Caco-2 (cell line): ENCODE results near the gene HASPIN. TPM values are rescaled to one million over a fixed set of nuclear protein-coding genes. Genes with fewer than 3 reads are reported as not detected.

Experiments
- BruUV-seq: library from RNA; stranded (reverse); fragments of 400-500 nt; replicated peaks from 2 replicates; lab custom pipeline; 2021; lab: Mats Ljungman, UMichigan
- CTCF ChIA-PET: fragments of 300-600 bp; sonication (Branson Sonifier 250); formaldehyde crosslinking; loops from one replicate; lab custom pipeline; 2022; ENCODE audit warnings: antibody characterized with exemption; lab: Charles Lee
- POLR2A ChIA-PET: fragments of 300-600 bp; sonication (Branson Sonifier 250); formaldehyde crosslinking; loops from one replicate; lab custom pipeline; 2022; ENCODE audit warnings: antibody characterized with exemption; lab: Charles Lee
- DNase-seq, 2 experiments: peaks; one replicate each; pipeline versions ENCODE4 v3.0.0 to v3.0.0-alpha.2; 2020 to 2022
- H3K27me3 ChIP-seq: replicated peaks from 2 replicates; pipeline ENCODE4 v1.6.0; 2011; ENCODE audit warnings: low read length; ENCODE audit not compliant: control insufficient read depth, insufficient read depth
- H3K36me3 ChIP-seq: 2 replicates; pipeline ENCODE4 v1.5.1; 2011; ENCODE audit warnings: low read length; ENCODE audit not compliant: control insufficient read depth, insufficient read depth
- H3K4me1 ChIP-seq: fragments of 250-450 bp; sonication (Bioruptor Pico); 2 replicates; pipeline ENCODE4 v1.5.1; 2020; ENCODE audit warnings: mild to moderate bottlenecking
- H3K4me3 ChIP-seq: 2 replicates; pipeline ENCODE4 v1.5.1; 2011; ENCODE audit warnings: low read depth, mild to moderate bottlenecking, control low read depth, low read length
- H3K9me3 ChIP-seq: fragments of 250-450 bp; sonication (Bioruptor Pico); 2 replicates; pipeline ENCODE4 v1.5.1; 2020; ENCODE audit warnings: mild to moderate bottlenecking, moderate library complexity
- H3K27ac Mint-ChIP-seq: one replicate; pipeline ENCODE4 v1.8.0; 2022; ENCODE audit warnings: mixed read lengths; ENCODE audit not compliant: unreplicated experiment
- H3K27me3 Mint-ChIP-seq: one replicate; pipeline ENCODE4 v1.8.0; 2022; ENCODE audit warnings: mixed read lengths; ENCODE audit not compliant: insufficient read depth, unreplicated experiment
- H3K36me3 Mint-ChIP-seq: one replicate; pipeline ENCODE4 v1.8.0; 2022; ENCODE audit warnings: mild to moderate bottlenecking, mixed read lengths; ENCODE audit not compliant: insufficient read depth, unreplicated experiment
- H3K4me1 Mint-ChIP-seq: one replicate; pipeline ENCODE4 v1.8.0; 2022; ENCODE audit warnings: low read depth, mixed read lengths; ENCODE audit not compliant: unreplicated experiment
- H3K4me3 Mint-ChIP-seq: one replicate; pipeline ENCODE4 v1.8.0; 2022; ENCODE audit warnings: mild to moderate bottlenecking, moderate library complexity, mixed read lengths; ENCODE audit not compliant: unreplicated experiment
- H3K9me3 Mint-ChIP-seq: one replicate; pipeline ENCODE4 v1.8.0; 2022; ENCODE audit warnings: mixed read lengths; ENCODE audit not compliant: unreplicated experiment
- intact Hi-C: fragments of 100-400 bp; cut with micrococcal nuclease; formaldehyde crosslinking; loops from one replicate; pipeline ENCODE4 v1.10.0; 2022; ENCODE audit not compliant: unreplicated experiment
- total RNA-seq: library from RNA; stranded (reverse); gene quantifications from 2 replicates; pipeline ENCODE4 v1.2.3, GENCODE V29; 2022
- TF ChIP-seq, protein P1 (sequence below), 2 experiments: fragments of 200-600 bp in 1 of 2; IDR thresholded peaks; 1 replicate in 1 of 2; 2 replicates in 1 of 2; pipeline versions ENCODE4 v1.5.1 to v1.8.0; 2011 to 2022; ENCODE audit warnings: antibody characterized with exemption in 1 of 2, control low read depth in 1 of 2, inconsistent platforms in 1 of 2, low read depth in 1 of 2, low read length in 1 of 2, mild to moderate bottlenecking in 1 of 2, moderate library complexity in 1 of 2; ENCODE audit not compliant: insufficient read depth in 1 of 2, severe bottlenecking in 1 of 2, unreplicated experiment in 1 of 2

The HASPIN gene
- total RNA-seq, 1 experiment from 2014 or later, result 9.5 TPM

DNA sequence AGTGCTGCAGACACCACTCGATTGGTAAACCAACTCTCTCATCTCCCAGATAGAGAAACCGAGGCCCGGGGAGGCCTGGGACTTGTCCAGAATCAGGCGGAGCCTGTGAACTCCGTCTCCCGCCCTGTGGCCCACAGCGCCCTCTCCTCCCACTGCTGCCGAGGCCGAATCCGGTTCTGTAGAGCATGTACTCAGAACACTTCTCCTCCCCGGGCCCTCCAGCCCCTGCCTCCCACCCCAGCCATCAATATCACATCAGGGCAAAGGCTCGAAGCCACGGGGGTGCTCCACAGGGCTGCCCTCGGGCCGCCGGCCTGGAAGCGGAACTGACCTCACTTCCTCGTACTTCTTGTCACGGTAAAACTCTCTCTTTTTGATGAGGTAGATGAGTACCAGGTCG, 42.1 kb upstream of the HASPIN start:
- no peaks in the 10 kb centered on the region for H3K27me3 Mint-ChIP-seq
- no peaks in the 10 kb centered on the region for H3K9me3 ChIP-seq
- no peaks in the 10 kb centered on the region for H3K36me3 Mint-ChIP-seq
- H3K4me1 ChIP-seq, result no peaks in the 10 kb centered on the region
- ChIA-PET POLR2A (no interaction called here), CTCF (no interaction called here)
- no peak overlapping the region for H3K4me3 Mint-ChIP-seq
- no peaks in the 10 kb centered on the region for H3K27me3 ChIP-seq
- no peaks in the 10 kb centered on the region for H3K4me1 Mint-ChIP-seq
- no TSS peak for BruUV-seq
- TF ChIP-seq, protein P1, sequence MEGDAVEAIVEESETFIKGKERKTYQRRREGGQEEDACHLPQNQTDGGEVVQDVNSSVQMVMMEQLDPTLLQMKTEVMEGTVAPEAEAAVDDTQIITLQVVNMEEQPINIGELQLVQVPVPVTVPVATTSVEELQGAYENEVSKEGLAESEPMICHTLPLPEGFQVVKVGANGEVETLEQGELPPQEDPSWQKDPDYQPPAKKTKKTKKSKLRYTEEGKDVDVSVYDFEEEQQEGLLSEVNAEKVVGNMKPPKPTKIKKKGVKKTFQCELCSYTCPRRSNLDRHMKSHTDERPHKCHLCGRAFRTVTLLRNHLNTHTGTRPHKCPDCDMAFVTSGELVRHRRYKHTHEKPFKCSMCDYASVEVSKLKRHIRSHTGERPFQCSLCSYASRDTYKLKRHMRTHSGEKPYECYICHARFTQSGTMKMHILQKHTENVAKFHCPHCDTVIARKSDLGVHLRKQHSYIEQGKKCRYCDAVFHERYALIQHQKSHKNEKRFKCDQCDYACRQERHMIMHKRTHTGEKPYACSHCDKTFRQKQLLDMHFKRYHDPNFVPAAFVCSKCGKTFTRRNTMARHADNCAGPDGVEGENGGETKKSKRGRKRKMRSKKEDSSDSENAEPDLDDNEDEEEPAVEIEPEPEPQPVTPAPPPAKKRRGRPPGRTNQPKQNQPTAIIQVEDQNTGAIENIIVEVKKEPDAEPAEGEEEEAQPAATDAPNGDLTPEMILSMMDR (IDR thresholded peaks at IDR 0.05; ENCODE audit: insufficient read depth in 1 of 2, low read depth in 1 of 2, low read length in 1 of 2, severe bottlenecking in 1 of 2, unreplicated experiment in 1 of 2), result no peak
- no peak overlapping the region for H3K4me3 ChIP-seq
- intact Hi-C loops, result no loop called here
- H3K9me3 Mint-ChIP-seq, result no peaks in the 10 kb centered on the region
- no peak for DNase-seq
- no peaks in the 10 kb centered on the region for H3K36me3 ChIP-seq
- no peak overlapping the region for H3K27ac Mint-ChIP-seq

DNA sequence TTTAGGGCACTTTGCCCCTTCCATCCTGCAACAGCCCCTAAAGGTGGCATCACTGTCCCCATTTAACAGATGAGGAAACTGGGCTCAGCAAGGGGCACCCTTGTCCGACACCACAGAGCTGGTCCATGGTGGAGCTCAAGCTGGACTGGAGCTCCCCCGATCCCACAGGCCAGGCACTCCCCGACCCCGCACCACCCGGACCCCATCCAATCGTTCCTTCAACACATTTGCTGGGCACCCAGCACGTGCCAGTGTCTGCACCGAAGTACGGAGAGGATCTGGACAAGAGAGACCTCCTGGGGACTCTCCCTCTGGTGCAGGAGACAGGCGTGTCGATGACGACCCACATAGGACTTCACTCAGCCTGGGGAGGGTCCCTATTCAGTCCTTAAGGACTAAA, 41.7 kb upstream of the HASPIN start:
- Mint-ChIP-seq H3K4me1 (no peaks in the 10 kb centered on the region), H3K27me3 (no peaks in the 10 kb centered on the region), H3K4me3 (no peak overlapping the region), H3K9me3 (no peaks in the 10 kb centered on the region), H3K36me3 (no peaks in the 10 kb centered on the region), H3K27ac (no peak overlapping the region)
- POLR2A ChIA-PET, result no interaction called here
- intact Hi-C loops, result no loop called here
- no peaks in the 10 kb centered on the region for H3K4me1 ChIP-seq
- no peaks in the 10 kb centered on the region for H3K36me3 ChIP-seq
- H3K27me3 ChIP-seq, result no peaks in the 10 kb centered on the region
- TF ChIP-seq, protein P1 (IDR thresholded peaks at IDR 0.05; ENCODE audit: insufficient read depth in 1 of 2, low read depth in 1 of 2, low read length in 1 of 2, severe bottlenecking in 1 of 2, unreplicated experiment in 1 of 2), result no peak
- CTCF ChIA-PET, result no interaction called here
- no peaks in the 10 kb centered on the region for H3K9me3 ChIP-seq
- H3K4me3 ChIP-seq, result no peak overlapping the region
- no TSS peak for BruUV-seq
- DNase-seq, result no peak

DNA sequence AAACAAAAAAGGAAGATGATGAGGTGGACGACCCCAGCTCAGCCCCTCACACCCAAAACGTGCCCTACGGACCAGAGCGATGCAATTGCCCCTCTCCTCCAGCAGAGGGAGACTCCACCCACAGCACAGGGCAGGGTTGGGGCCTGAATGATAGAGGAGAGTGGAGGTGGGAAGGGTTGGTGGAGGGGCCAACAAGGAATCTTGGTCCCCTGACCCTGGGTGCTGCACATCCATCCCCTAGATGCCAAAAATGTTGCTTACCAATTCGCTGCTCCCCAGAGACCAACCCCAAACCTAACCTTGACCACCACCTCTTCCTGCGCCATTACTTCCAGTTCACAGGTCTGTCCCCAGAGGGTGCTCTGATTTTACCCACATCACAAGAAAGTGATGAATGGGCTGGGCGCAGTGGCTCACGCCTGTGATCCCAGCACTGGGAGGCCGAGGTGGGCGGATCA, 40.6 kb upstream of the HASPIN start:
- ChIA-PET POLR2A (no interaction called here), CTCF (interaction anchor here (0.6 kb wide), 1 partner anchor 9 kb away, joined by 4 read pairs; no protein-coding TSS in a partner anchor)
- no peak overlapping the region for H3K27ac Mint-ChIP-seq
- Histone ChIP-seq H3K36me3 (no peaks in the 10 kb centered on the region), H3K4me1 (no peaks in the 10 kb centered on the region), H3K27me3 (no peaks in the 10 kb centered on the region), H3K9me3 (no peaks in the 10 kb centered on the region), H3K4me3 (no peak overlapping the region)
- H3K4me3 Mint-ChIP-seq, result no peak overlapping the region
- TF ChIP-seq, protein P1 (IDR thresholded peaks at IDR 0.05; ENCODE audit: insufficient read depth in 1 of 2, low read depth in 1 of 2, low read length in 1 of 2, severe bottlenecking in 1 of 2, unreplicated experiment in 1 of 2), result peak; percentile 46 to 65
- H3K36me3 Mint-ChIP-seq, result no peaks in the 10 kb centered on the region
- DNase-seq, result no peak
- intact Hi-C loops, result no loop called here
- H3K4me1 Mint-ChIP-seq, result no peaks in the 10 kb centered on the region
- BruUV-seq, result no TSS peak
- H3K9me3 Mint-ChIP-seq, result no peaks in the 10 kb centered on the region
- H3K27me3 Mint-ChIP-seq, result no peaks in the 10 kb centered on the region
